CD14-positive monocyte (primary cell): ENCODE data around the gene FIBCD1. TPM values are rescaled to one million over a fixed set of nuclear protein-coding genes. Genes with fewer than 3 reads are reported as not detected.

Experiments
- DNase-seq, 3 donors: peaks; one replicate each; pipeline ENCODE4 v3.0.0-alpha.2; 2011 to 2022
- H2AFZ ChIP-seq: 2 replicates; pipeline ENCODE4 v1.6.0; 2012; ENCODE audit warnings: mild to moderate bottlenecking, low read depth, low read length, inconsistent platforms; ENCODE audit not compliant: insufficient read depth, poor library complexity, severe bottlenecking
- H3K27ac ChIP-seq, 2 donors: 1 replicate in 1 of 2; 2 replicates in 1 of 2; pipeline ENCODE4 v1.5.1; 2012 to 2013; ENCODE audit warnings: low read length in 2 of 2, control low read depth in 1 of 2, inconsistent platforms in 1 of 2, low read depth in 1 of 2, mild to moderate bottlenecking in 1 of 2
- H3K27me3 ChIP-seq, 2 donors: one replicate each; pipeline versions ENCODE4 v1.6.0 to v1.6.1; 2011 to 2013; ENCODE audit warnings: low read length in 2 of 2; ENCODE audit not compliant: control insufficient read depth in 2 of 2, insufficient read depth in 2 of 2
- H3K36me3 ChIP-seq, 2 donors: replicated peaks in 1 of 2; 1 replicate in 1 of 2; 2 replicates in 1 of 2; pipeline versions ENCODE4 v1.5.1 to v1.6.1; 2012 to 2013; ENCODE audit warnings: low read length in 2 of 2, control low read depth in 1 of 2, inconsistent platforms in 1 of 2, mild to moderate bottlenecking in 1 of 2; ENCODE audit not compliant: insufficient read depth in 2 of 2, control insufficient read depth in 1 of 2
- H3K4me1 ChIP-seq, 2 donors: 1 replicate in 1 of 2; 2 replicates in 1 of 2; pipeline versions ENCODE4 v1.5.1 to v1.6.1; 2012 to 2013; ENCODE audit warnings: low read length in 2 of 2, control low read depth in 1 of 2, inconsistent platforms in 1 of 2, mild to moderate bottlenecking in 1 of 2, moderate library complexity in 1 of 2; ENCODE audit not compliant: insufficient read depth in 2 of 2, control insufficient read depth in 1 of 2
- H3K4me2 ChIP-seq: replicated peaks from 2 replicates; pipeline ENCODE3; 2012; ENCODE audit warnings: low read length, moderate library complexity, mild to moderate bottlenecking; ENCODE audit not compliant: poor library complexity, severe bottlenecking; ENCODE audit errors: extremely low read depth
- H3K4me3 ChIP-seq, 3 experiments: fragments of 200-600 bp in 1 of 3; sonication (generic) in 1 of 3; replicated peaks in 1 of 3; 1 replicate in 2 of 3; 2 replicates in 1 of 3; pipeline ENCODE4 v1.5.1; 2011 to 2013; ENCODE audit warnings: low read length in 3 of 3, mild to moderate bottlenecking in 3 of 3, control low read depth in 2 of 3, low read depth in 2 of 3, inconsistent platforms in 1 of 3, moderate library complexity in 1 of 3
- H3K79me2 ChIP-seq: 2 replicates; pipeline ENCODE4 v1.6.0; 2012; ENCODE audit warnings: mild to moderate bottlenecking, control low read depth, inconsistent platforms, low read length, moderate library complexity; ENCODE audit not compliant: insufficient read depth
- H3K9ac ChIP-seq: 2 replicates; pipeline ENCODE4 v1.6.0; 2017; ENCODE audit warnings: low read length, mild to moderate bottlenecking; ENCODE audit not compliant: insufficient read depth, poor library complexity, severe bottlenecking
- H3K9me3 ChIP-seq, 2 donors: replicated peaks in 1 of 2; 1 replicate in 1 of 2; 2 replicates in 1 of 2; pipeline versions ENCODE4 v1.5.1 to v1.6.1; 2012 to 2013; ENCODE audit warnings: low read length in 2 of 2, control low read depth in 1 of 2; ENCODE audit not compliant: control insufficient read depth in 1 of 2, insufficient read depth in 1 of 2
- H4K20me1 ChIP-seq: 2 replicates; pipeline ENCODE4 v1.6.0; 2012; ENCODE audit warnings: mild to moderate bottlenecking, low read length, control low read depth, moderate library complexity; ENCODE audit not compliant: insufficient read depth
- H3K27ac Mint-ChIP-seq, 7 donors: one replicate each; pipeline ENCODE4 v1.8.0; 2020; ENCODE audit warnings: mild to moderate bottlenecking in 7 of 7, mixed read lengths in 7 of 7, moderate library complexity in 6 of 7, inconsistent platforms in 2 of 7
- H3K27me3 Mint-ChIP-seq, 3 donors: one replicate each; pipeline ENCODE4 v1.8.0; 2021 to 2022; ENCODE audit warnings: low read depth in 3 of 3, mild to moderate bottlenecking in 3 of 3, mixed read lengths in 3 of 3, moderate library complexity in 3 of 3, inconsistent platforms in 1 of 3
- H3K36me3 Mint-ChIP-seq, 2 donors: one replicate each; pipeline ENCODE4 v1.8.0; 2020; ENCODE audit warnings: mixed read lengths in 2 of 2, inconsistent platforms in 1 of 2, mild to moderate bottlenecking in 1 of 2
- H3K4me1 Mint-ChIP-seq: one replicate; pipeline ENCODE4 v1.8.0; 2020; ENCODE audit warnings: mild to moderate bottlenecking, mixed read lengths
- H3K4me3 Mint-ChIP-seq, 2 donors: one replicate each; pipeline ENCODE4 v1.8.0; 2020; ENCODE audit warnings: mild to moderate bottlenecking in 2 of 2, mixed read lengths in 2 of 2, moderate library complexity in 1 of 2
- H3K9me3 Mint-ChIP-seq, 7 donors: one replicate each; pipeline ENCODE4 v1.8.0; 2020 to 2022; ENCODE audit warnings: mixed read lengths in 7 of 7, mild to moderate bottlenecking in 6 of 7, moderate library complexity in 6 of 7, inconsistent platforms in 2 of 7
- CTCF ChIP-seq: fragments of 200-600 bp; IDR thresholded peaks from one replicate; pipeline ENCODE4 v1.8.0; 2022; ENCODE audit warnings: antibody characterized with exemption, mild to moderate bottlenecking
- WGBS: methylation state at CpG from one replicate; pipeline ENCODE4 v1.1.5; 2013; ENCODE audit warnings: missing lambda C conversion rate; ENCODE audit not compliant: insufficient coverage; 5-methylcytosine and 5-hydroxymethylcytosine counted together
- intact Hi-C, 2 donors: fragments of 100-400 bp; cut with micrococcal nuclease; formaldehyde crosslinking; loops; one replicate each; pipeline versions ENCODE4 v1.15.0 to v1.15.1; 2023
- polyA plus RNA-seq, 3 donors: library from polyadenylated mRNA; depleted of rRNA in 1 of 3; unstranded in 2 of 3; stranded (reverse) in 1 of 3; fragments of 300-500 nt in 2 of 3; fragments of >200 nt in 1 of 3; fragmentation: Illumina TruSeq in 2 of 3; gene quantifications; 1 replicate in 2 of 3; 2 replicates in 1 of 3; pipeline ENCODE4 v1.2.3, GENCODE V29; 2012 to 2021

The FIBCD1 gene
- polyA plus RNA-seq, 3 donors = not detected

DNA sequence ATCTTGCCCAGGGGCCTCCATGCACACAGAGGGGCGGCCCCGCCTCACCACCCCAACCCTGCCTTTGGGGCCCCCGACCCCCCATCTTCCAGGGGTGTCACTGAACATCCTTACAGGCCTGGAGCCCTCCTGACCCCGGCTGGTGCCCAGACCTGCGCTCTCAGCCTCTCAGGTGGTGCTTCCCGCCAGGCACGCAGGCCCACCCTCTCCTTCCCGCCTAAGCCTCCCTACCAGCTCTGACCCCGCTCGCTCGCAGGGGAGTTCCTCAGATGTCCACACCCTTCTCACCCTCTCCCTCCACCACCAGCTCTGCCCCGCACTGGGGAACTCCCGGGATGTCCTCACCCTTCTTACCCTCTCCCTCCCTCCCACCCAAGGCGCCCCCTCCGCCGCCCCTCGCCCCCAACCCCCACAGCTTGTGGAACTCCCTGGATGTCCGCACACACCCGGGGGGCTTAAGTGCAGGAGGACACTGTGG lies 30.1 kb downstream of the FIBCD1 start:
- no peaks in the 10 kb centered on the region for H3K27me3 ChIP-seq
- H3K27ac ChIP-seq = no peak overlapping the region
- H3K36me3 Mint-ChIP-seq = no peaks in the 10 kb centered on the region
- H3K79me2 ChIP-seq = no peaks in the 10 kb centered on the region
- no peak overlapping the region for H3K4me2 ChIP-seq
- H3K9ac ChIP-seq = no peak overlapping the region
- H4K20me1 ChIP-seq = no peaks in the 10 kb centered on the region
- peaks cover 0 to 4% (median 0%) of the 10 kb centered on the region in 7 donors for H3K9me3 Mint-ChIP-seq
- no peak for TF ChIP-seq CTCF
- H3K9me3 ChIP-seq = no peaks in the 10 kb centered on the region
- no peaks in the 10 kb centered on the region for H3K4me1 ChIP-seq
- no peak overlapping the region for H3K4me3 Mint-ChIP-seq
- peaks cover 2% of the 10 kb centered on the region for H3K4me1 Mint-ChIP-seq
- H3K36me3 ChIP-seq = no peaks in the 10 kb centered on the region
- no peak overlapping the region for H3K27ac Mint-ChIP-seq
- peaks cover 4 to 8% (median 8%) of the 10 kb centered on the region in 3 donors for H3K27me3 Mint-ChIP-seq
- no peak overlapping the region for H3K4me3 ChIP-seq
- DNase-seq = no peak
- 82% methylated on average over 12 of the region's 19 CpGs for WGBS
- intact Hi-C loops = no loop called here
- no peak overlapping the region for H2AFZ ChIP-seq

DNA sequence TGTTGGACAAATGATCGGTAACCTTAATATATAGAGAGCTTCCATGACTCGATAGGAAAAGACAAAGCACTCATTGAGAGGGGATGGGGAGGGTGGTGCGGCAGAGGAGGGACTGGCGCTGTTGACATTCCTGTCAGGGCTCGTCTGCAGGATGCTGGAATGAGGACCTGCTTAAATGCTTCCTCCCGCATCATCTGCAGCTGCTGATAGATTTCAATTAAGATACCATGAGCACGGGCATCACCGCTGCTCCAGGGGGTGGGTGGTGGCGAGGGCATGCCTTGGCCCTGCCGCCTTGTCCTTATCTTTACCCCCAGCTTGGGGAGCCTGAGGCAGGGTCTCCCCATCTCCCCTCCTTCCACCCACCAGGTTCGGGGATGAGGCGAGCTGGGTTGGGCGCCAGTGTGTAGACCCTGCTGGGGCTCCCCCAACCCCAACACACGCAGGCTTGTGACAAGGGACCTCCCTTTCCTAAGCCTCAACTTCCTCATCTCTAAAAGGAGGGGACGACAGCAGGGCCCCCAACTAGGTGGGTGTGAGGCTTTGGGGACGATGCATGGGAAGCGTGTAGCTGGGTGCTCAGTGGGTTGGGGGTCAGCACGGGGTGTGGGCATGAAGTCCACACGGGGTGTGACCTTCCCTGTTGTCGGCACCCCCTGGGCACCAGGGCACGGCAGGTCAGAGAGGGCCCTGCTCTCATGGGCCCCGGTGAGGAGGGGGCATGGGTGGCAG lies 30.7 kb downstream of the FIBCD1 start:
- Histone ChIP-seq H3K4me2 (no peak overlapping the region), H3K79me2 (no peaks in the 10 kb centered on the region), H3K4me3 (no peak overlapping the region), H3K4me1 (no peaks in the 10 kb centered on the region), H4K20me1 (no peaks in the 10 kb centered on the region), H2AFZ (no peak overlapping the region), H3K27ac (no peak overlapping the region), H3K9me3 (no peaks in the 10 kb centered on the region), H3K9ac (no peak overlapping the region), H3K36me3 (no peaks in the 10 kb centered on the region), H3K27me3 (no peaks in the 10 kb centered on the region)
- Mint-ChIP-seq H3K4me1 (peaks cover 2% of the 10 kb centered on the region), H3K27ac (no peak overlapping the region), H3K27me3 (peaks cover 4 to 8% (median 7%) of the 10 kb centered on the region in 3 donors), H3K36me3 (no peaks in the 10 kb centered on the region), H3K4me3 (no peak overlapping the region), H3K9me3 (peaks cover 0 to 4% (median 0%) of the 10 kb centered on the region in 7 donors)
- TF ChIP-seq CTCF = no peak
- no peak for DNase-seq
- intact Hi-C loops = no loop called here
- WGBS = 54% methylated on average over 7 of the region's 22 CpGs
